Cardiac muscle cell (in vitro differentiated cells and primary cell): ENCODE measurements around the gene MEFV. TPM values are rescaled to one million over a fixed set of nuclear protein-coding genes. Genes with fewer than 3 reads are reported as not detected.

Experiments
- DNase-seq, 2 donors: peaks; one replicate each; pipeline versions ENCODE4 v3.0.0 to v3.0.0-alpha.2; 2010 to 2017; ENCODE audit warnings: low read depth in 1 of 2, low spot score in 1 of 2
- H3K27ac ChIP-seq: fragments of 200-600 bp; sonication (generic); 2 replicates; pipeline ENCODE4 v1.5.1; 2016
- H3K27me3 ChIP-seq: fragments of 200-600 bp; sonication (generic); 2 replicates; pipeline ENCODE4 v1.6.0; 2016; ENCODE audit warnings: control low read depth
- H3K36me3 ChIP-seq: fragments of 200-600 bp; sonication (generic); 2 replicates; pipeline ENCODE4 v1.5.1; 2016; ENCODE audit warnings: control low read depth
- H3K4me1 ChIP-seq: fragments of 200-600 bp; sonication (generic); 2 replicates; pipeline ENCODE4 v1.8.1; 2017; ENCODE audit warnings: low read depth, mild to moderate bottlenecking, mixed run types
- H3K4me3 ChIP-seq: fragments of 200-600 bp; sonication (generic); 2 replicates; pipeline ENCODE4 v1.5.1; 2016; ENCODE audit warnings: mild to moderate bottlenecking
- H3K9me3 ChIP-seq: fragments of 200-600 bp; sonication (generic); 2 replicates; pipeline ENCODE4 v1.5.1; 2017; ENCODE audit warnings: low read depth, mild to moderate bottlenecking, control low read depth
- CTCF ChIP-seq: IDR thresholded peaks from 2 replicates; pipeline ENCODE4 v1.5.1; 2012; ENCODE audit warnings: low read depth, mild to moderate bottlenecking, low read length
- polyA plus RNA-seq: library from polyadenylated mRNA; unstranded; fragments of >200 nt; fragmentation: Nextera tagmentation; extraction: Ambion mirVana; gene quantifications from 2 replicates; pipeline ENCODE4 v1.2.1, GENCODE V29; 2016
- total RNA-seq: library from RNA; depleted of rRNA; stranded (reverse); fragments of >200 nt; gene quantifications from 2 replicates; pipeline ENCODE4 v1.2.3, GENCODE V29; 2016

The MEFV gene
- total and polyA plus RNA-seq, 2 experiments from 2014 or later = not detected

- H3K9me3 ChIP-seq = no peaks in the 10 kb centered on the region
- H3K36me3 ChIP-seq = peaks cover 5% of the 10 kb centered on the region
- no peaks in the 10 kb centered on the region for H3K4me1 ChIP-seq
- no peak overlapping the region for H3K4me3 ChIP-seq
- no peaks in the 10 kb centered on the region for H3K27me3 ChIP-seq
- no peak for TF ChIP-seq CTCF
- no peak for DNase-seq
- H3K27ac ChIP-seq = no peak overlapping the region
These were observed 39.4 kb upstream of the MEFV start for GRCh38 chr16:3295783-3296182.

GRCh38 chr16:3295209-3295608, 38.8 kb upstream of the MEFV start:
- Histone ChIP-seq H3K4me3 (no peak overlapping the region), H3K27me3 (no peaks in the 10 kb centered on the region), H3K9me3 (no peaks in the 10 kb centered on the region), H3K27ac (no peak overlapping the region), H3K36me3 (peaks cover 11% of the 10 kb centered on the region), H3K4me1 (no peaks in the 10 kb centered on the region)
- no peak for TF ChIP-seq CTCF
- DNase-seq = no peak

GRCh38 chr16:3292604-3293003, 36.2 kb upstream of the MEFV start:
- Histone ChIP-seq H3K9me3 (no peaks in the 10 kb centered on the region), H3K4me1 (no peaks in the 10 kb centered on the region), H3K27me3 (no peaks in the 10 kb centered on the region), H3K4me3 (no peak overlapping the region), H3K27ac (no peak overlapping the region), H3K36me3 (peaks cover 25% of the 10 kb centered on the region)
- DNase-seq = no peak
- no peak for TF ChIP-seq CTCF

GRCh38 chr16:3289998-3290673, 33.7 kb upstream of the MEFV start:
- DNase-seq = no peak
- no peak for TF ChIP-seq CTCF
- Histone ChIP-seq H3K27me3 (no peaks in the 10 kb centered on the region), H3K4me3 (no peak overlapping the region), H3K4me1 (peaks cover under 1% of the 10 kb centered on the region), H3K9me3 (no peaks in the 10 kb centered on the region), H3K27ac (no peak overlapping the region), H3K36me3 (peaks cover 25% of the 10 kb centered on the region)

DNA sequence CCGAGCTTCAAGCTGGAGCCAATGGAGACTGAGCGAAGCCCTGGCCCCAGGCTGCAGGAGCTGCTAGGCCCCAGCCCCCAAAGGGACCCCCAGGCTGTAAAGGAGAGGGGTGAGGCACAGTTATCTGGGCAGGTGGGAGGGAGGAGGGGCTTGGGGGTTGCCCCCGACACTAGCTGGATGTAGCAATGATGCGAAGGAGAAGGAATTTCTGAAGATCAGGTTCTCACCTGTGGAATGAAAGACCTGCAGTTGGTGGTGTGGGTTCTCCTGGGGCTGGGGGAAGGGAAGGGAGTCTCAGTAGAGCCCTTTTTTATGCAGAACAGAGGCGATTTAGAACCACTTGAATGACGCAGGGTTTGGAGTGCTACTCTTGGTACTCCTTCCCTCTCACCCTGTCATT, 28.7 kb upstream of the MEFV start:
- no peak for TF ChIP-seq CTCF
- peaks cover 10% of the 10 kb centered on the region for H3K4me1 ChIP-seq
- no peak for DNase-seq
- no peak overlapping the region for H3K27ac ChIP-seq
- peak overlapping the region; percentile 90 for H3K4me3 ChIP-seq
- H3K27me3 ChIP-seq = no peaks in the 10 kb centered on the region
- no peaks in the 10 kb centered on the region for H3K9me3 ChIP-seq
- H3K36me3 ChIP-seq = peaks cover 13% of the 10 kb centered on the region
